Measurements from ENCODE around the gene OBP2A. TPM values are rescaled to one million over a fixed set of nuclear protein-coding genes. Genes with fewer than 3 reads are reported as not detected.
A peak's percentile ranks its signal among the peaks of the same experiment; 100 is the strongest.
"Not testable (repeated sequence)": the region's sequence is repeated elsewhere in the genome, so short reads cannot be mapped to it uniquely, and the experiment has no call there.

The OBP2A gene
- total RNA-seq, 4 donors from 2014 or later, result not detected

- TF ChIP-seq CTCF (IDR thresholded peaks at IDR 0.05), result no peak
- ATAC-seq (ENCODE audit: low FRiP score) (no peak), DNase-seq (ENCODE audit: low spot score) (no peak)
Measured at GRCh38 chr9:135513351-135513846, 32.5 kb upstream of the OBP2A start.

GRCh38 chr9:135513906-135514305 is 32.0 kb upstream of the OBP2A start:
- not testable (repeated sequence) for ATAC-seq (ENCODE audit: low FRiP score); DNase-seq (ENCODE audit: low spot score)

GRCh38 chr9:135514342-135515082 is 31.4 kb upstream of the OBP2A start:
- ATAC-seq (ENCODE audit: low FRiP score), result no peak
- DNase-seq (ENCODE audit: low spot score), result no peak
- TF ChIP-seq CTCF (IDR thresholded peaks at IDR 0.05), result no peak

GRCh38 chr9:135515083-135515951 is 30.6 kb upstream of the OBP2A start:
- ATAC-seq (ENCODE audit: low FRiP score), result no peak
- no peak for DNase-seq (ENCODE audit: low spot score)

GRCh38 chr9:135516132-135516860 is 29.6 kb upstream of the OBP2A start:
- DNase-seq (ENCODE audit: low spot score), result no peak
- ATAC-seq (ENCODE audit: low FRiP score), result no peak

More at GRCh38 chr9:135515083-135515951, 30.6 kb upstream of the OBP2A start:
- TF ChIP-seq CTCF (IDR thresholded peaks at IDR 0.05), result no peak

GRCh38 chr9:135517407-135517822 is 28.5 kb upstream of the OBP2A start:
- TF ChIP-seq CTCF (IDR thresholded peaks at IDR 0.05), result no peak
- ATAC-seq (ENCODE audit: low FRiP score) (no peak), DNase-seq (ENCODE audit: low spot score) (peak; percentile 5)

More at GRCh38 chr9:135516132-135516860, 29.6 kb upstream of the OBP2A start:
- no peak for TF ChIP-seq CTCF (IDR thresholded peaks at IDR 0.05)
